ENCODE measurements around the gene SLC39A11.
A peak's percentile ranks its signal among the peaks of the same experiment; 100 is the strongest.
"Not testable (repeated sequence)": the region's sequence is repeated elsewhere in the genome, so short reads cannot be mapped to it uniquely, and the experiment has no call there.

SLC39A11 gene

GRCh38 chr17:72714357-72714966 is 378.0 kb downstream of the SLC39A11 start:
- no peak for DNase-seq (ENCODE audit: low spot score)

- DNase-seq (ENCODE audit: low spot score) = no peak
These were observed 378.8 kb downstream of the SLC39A11 start for GRCh38 chr17:72713701-72714100.

GRCh38 chr17:72711521-72712310 is 380.8 kb downstream of the SLC39A11 start:
- no peak for DNase-seq (ENCODE audit: low spot score)

DNA sequence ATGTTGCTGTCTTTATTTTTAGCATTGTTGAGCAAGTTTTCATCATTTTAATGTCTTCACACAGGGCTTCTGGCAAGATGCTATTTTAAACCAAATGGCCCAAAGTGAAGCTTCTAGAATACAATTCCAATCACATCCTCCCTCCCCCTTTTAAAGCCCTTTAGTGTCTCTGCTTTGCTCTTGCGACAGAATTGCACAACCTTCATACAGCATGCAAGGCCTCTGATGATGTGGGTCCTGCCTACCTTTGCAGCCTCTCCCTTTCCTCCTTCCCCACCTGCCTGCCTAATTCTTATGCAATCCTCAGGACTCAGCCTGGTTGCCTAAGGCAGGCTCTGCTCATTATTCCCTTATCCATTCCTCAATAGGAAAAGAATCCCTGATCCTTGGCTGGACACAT is 381.7 kb downstream of the SLC39A11 start:
- no peak for DNase-seq (ENCODE audit: low spot score)

DNA sequence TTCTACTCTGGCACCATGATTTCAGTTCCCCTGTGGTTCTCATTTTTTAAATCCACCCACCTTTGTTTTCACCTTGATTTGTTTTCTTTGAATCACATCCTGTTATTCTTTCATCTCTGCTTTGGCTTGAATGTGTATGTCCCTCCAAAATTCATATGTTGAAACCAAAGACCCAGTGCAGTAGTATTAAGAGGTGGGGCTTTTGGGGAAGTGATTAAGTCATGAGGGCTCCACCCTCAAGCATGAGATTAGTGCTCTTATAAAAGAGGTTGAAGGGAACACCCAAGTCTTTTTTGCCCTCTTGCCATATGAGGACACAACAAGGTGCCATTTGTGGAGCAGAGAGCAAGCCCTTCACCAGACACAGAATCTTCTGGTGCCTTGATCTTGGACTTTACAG is 382.3 kb downstream of the SLC39A11 start:
- no peak for DNase-seq (ENCODE audit: low spot score)

DNA sequence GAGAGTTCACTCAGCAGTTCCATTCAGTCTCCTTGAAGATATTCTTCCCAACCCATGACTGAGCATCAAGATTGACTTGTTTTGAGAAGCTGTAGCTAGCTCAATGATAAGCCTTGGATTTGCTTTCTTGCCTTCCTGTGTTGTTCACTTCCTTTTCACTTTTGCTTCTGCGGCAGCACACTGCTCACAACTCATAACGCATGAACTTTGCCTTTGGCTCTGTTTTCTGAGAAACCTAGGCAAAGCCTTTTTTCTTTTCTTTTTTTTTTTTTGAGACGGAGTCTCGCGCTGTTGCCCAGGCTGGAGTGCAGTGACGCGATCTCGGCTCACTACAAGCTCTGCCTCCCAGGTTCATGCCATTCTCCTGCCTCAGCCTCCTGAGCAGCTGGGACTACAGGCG is 383.8 kb downstream of the SLC39A11 start:
- DNase-seq (ENCODE audit: low spot score) = not testable (repeated sequence)

DNA sequence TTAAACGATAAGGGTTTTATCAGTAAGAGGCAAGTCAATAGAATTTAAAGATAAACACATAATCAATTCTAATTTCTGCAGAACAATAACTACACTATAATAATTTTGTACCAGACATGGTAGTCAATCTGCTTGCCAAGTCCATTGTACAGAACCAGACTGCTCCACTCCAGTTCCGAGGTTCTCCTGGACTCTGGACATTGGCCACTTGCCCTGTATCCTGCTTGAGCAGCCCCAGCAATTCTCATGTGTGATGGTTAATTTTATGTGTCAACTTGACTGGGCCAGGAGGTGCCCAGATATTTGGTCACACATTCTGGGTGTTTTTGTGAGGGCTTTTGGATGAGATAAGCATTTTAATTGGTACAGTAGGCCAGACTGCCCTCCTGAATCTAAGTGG is 384.6 kb downstream of the SLC39A11 start:
- no peak for DNase-seq (ENCODE audit: low spot score)

DNA sequence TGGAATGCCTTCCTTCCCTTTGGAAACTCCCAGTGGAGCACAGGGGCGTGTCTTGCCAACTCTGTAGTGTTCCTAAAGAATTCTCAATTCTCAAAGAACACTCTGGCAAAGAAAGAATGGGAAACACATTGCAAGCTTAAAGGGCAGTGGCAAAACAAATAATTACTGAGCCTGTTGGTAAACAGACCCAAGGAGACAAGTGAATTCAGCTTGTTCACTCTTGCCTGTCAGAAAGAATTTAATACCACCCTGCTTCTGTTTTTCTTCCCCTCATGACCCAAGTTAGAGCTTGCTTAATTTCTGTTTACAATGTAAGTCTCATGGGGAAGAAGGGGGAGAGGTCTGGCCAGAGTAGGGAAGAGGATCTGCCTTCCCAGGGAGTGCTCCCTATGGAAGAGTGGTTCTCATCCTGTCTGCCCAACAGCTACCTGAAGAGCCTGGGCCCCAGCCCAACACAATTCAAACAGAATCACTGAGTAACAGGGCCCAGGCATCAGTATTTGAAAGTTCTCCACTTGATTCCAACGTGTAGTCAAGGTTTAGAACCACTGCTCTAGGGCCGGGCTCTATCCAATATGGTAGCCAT is 386.0 kb downstream of the SLC39A11 start:
- no peak for DNase-seq (ENCODE audit: low spot score)

DNA sequence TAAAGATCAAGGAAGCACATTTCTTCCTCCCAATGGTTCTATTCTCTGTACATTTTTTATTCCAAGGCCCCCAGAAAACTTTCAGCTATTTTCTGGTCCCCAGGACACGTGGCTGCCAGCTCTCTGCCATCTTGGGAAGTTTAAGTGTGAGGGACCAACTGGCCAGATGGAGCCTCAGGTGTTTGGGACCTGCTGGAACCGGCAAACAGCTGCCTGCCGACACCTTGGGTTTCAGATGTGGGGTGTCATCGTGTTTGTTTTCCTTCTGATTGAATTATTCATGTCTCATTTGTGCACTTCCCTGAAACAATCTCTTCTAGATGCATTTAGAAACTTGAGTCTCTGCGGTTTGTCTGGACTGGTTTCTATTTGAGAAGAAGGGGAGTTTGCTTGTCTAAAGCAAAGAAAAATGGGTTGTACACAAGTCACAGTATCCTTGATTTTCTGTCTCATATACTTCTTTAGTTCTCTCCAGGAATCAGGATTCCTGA is 386.5 kb downstream of the SLC39A11 start:
- no peak for DNase-seq (ENCODE audit: low spot score)

GRCh38 chr17:72702998-72703397 is 389.5 kb downstream of the SLC39A11 start:
- no peak for DNase-seq (ENCODE audit: low spot score)

DNA sequence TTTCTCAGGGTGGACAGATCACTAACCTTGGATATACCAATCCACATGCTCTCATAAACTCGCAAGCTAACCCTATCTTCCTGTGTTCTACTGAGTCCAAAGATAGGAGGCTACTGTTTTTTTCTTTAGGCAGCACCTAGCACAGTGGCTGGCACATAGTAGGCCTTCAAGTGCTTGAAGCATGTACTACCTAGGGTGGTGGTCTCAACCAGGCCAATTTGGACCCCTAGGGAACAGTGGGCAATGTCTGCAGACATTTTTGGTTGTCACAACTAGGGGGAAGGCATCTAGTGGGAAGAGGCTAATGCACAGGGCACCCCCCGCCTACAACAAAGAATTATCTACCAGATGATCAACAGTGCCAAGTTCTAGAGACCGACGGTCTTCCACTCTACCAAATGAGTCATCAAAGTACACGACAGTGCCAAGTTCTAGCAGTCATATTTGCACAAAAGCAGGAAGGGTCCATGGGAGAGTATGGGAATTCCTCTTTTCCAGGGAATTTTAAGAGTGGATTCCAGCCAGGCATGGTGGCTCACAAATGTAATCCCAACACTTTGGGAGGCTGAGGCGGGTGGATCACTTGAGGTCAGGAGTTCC is 390.3 kb downstream of the SLC39A11 start:
- DNase-seq (ENCODE audit: low spot score) = peak; percentile 53

GRCh38 chr17:72700226-72700625 is 392.3 kb downstream of the SLC39A11 start:
- DNase-seq (ENCODE audit: low spot score) = no peak

GRCh38 chr17:72699545-72699944 is 392.9 kb downstream of the SLC39A11 start:
- DNase-seq (ENCODE audit: low spot score) = no peak

GRCh38 chr17:72697602-72698146 is 394.8 kb downstream of the SLC39A11 start:
- DNase-seq (ENCODE audit: low spot score) = no peak

DNA sequence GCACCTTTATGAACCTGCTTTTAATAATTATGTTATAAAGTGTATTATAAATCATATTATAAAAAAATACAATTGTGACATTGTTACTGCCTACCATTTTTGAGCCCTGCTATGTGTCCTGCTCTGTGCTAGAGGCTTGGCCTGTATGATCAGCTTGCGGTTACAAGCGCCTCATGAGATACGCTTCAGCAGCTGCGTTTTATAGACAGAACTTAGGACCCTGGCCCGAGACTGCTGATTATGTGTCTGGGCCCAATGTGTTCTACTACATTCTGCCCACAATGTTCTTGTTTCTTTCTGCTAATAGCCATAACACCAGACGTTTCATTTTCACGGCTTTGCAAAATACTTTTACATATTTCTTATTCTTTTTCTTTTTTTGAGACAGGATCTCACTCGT is 395.8 kb downstream of the SLC39A11 start:
- DNase-seq (ENCODE audit: low spot score) = no peak

- DNase-seq (ENCODE audit: low spot score) = no peak
These were observed 396.3 kb downstream of the SLC39A11 start for GRCh38 chr17:72696156-72696555.

- no peak for DNase-seq (ENCODE audit: low spot score)
These were observed 398.5 kb downstream of the SLC39A11 start for GRCh38 chr17:72693956-72694355.

- DNase-seq (ENCODE audit: low spot score) = no peak
These were observed 399.2 kb downstream of the SLC39A11 start for GRCh38 chr17:72693151-72693878.

DNA sequence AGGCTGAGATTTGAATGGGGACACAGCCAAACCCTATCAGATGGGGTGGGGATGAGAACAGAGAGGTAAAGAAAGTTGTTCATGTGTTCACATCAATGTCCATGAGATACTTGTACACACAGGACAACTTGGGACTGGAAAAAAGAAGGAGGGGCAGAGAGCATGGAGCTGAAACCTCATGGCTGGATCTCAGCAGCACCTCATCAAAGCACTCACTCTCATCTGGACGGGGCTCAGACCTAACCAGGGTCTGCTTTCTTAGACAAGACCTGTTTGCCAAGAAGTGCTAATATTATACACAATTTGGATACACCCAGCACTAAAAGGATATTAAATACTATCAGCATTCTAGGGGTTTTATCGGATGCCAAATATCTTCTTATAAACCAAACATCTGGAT is 399.8 kb downstream of the SLC39A11 start:
- DNase-seq (ENCODE audit: low spot score) = no peak

DNA sequence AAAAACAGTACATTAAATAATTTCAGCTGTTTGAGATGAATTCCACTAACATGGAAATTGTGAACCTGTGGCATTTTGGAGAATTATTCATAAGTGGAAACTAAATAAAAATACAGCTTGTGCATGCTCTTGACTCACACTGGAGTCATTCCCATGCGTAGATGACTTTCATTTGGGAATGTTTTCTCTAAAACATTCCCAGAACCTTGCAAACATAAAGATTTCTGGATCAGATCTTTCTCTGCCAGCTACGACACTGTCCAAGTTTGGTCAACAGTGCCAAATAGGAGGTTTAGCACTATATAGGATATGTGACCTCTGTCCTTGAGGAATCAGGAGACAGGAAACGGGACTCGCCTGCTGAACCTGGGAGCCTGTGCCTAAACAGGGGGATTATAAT is 400.9 kb downstream of the SLC39A11 start:
- no peak for DNase-seq (ENCODE audit: low spot score)

DNA sequence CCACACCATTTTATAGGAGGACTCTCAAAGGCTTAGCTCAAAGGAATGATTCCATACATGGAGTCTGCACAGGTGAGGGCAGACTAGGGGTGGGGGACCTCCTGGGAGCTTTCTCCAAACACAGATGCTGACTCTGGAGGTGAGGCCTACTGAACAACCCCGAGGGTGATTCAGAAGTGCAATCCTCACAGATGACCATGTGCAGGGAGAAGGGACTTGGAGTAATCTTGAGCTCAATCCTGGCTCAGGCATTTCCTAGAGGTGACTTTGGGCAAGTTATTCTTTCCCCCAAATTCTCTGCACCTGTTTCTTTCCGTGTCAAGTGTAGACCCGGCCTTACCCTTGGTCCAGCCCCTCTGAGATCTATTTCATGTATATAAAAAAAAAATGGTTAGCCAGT is 401.5 kb downstream of the SLC39A11 start:
- DNase-seq (ENCODE audit: low spot score) = no peak

DNA sequence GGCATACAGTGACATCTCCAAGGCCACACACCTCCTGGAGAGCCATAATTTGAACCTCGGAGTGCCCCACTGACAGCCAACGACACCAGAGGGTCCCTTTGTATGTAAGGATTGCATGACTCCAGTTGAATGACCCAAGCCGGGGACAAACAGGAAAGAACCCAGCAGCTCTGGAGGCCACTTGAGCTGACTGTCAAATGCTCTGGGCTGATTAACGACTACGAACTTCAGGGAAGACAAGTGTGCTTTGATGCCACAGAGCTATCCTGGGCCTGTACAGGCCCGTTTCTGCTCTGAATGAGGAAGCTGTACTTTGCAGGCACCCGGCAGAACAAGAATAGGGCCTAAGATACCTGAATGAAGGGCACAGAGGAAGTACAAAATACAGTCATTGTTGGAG is 404.6 kb downstream of the SLC39A11 start:
- no peak for DNase-seq (ENCODE audit: low spot score)
